B cell (primary cell): Measurements from ENCODE around the gene FHIT.

Experiments used
- CTCF ChIP-seq: fragments of 200-600 bp; IDR thresholded peaks from one replicate; pipeline ENCODE4 v1.8.0; 2022; ENCODE audit warnings: antibody characterized with exemption, mild to moderate bottlenecking
- EZH2 ChIP-seq: IDR thresholded peaks from 2 replicates; pipeline ENCODE4 v1.6.1; 2012; ENCODE audit warnings: borderline replicate concordance, low read depth, mild to moderate bottlenecking, moderate library complexity, low read length; ENCODE audit not compliant: insufficient read depth, poor library complexity, severe bottlenecking

GRCh38 chr3:59850417-59850816, 1400.8 kb downstream of the FHIT start:
- TF ChIP-seq CTCF (no peak), EZH2 (no peak)
